WTC11 (cell line): ENCODE results near the gene PLXDC2. TPM values are rescaled to one million over a fixed set of nuclear protein-coding genes. Genes with fewer than 3 reads are reported as not detected.

ENCODE experiments used
- ATAC-seq: fragments of 200-7000 bp; cut with Tn5 transposase; 2 replicates; pipeline ENCODE4 v1.10.0; 2021; ENCODE audit warnings: mild to moderate bottlenecking, moderate library complexity
- CTCF ChIA-PET: fragments of 300-600 bp; sonication (Branson Sonifier 250); formaldehyde crosslinking; loops from one replicate; lab custom pipeline; 2021; ENCODE audit warnings: antibody characterized with exemption; lab: Charles Lee
- POLR2A ChIA-PET: fragments of 350-600 bp; sonication (Branson Sonifier 250); formaldehyde crosslinking; loops from one replicate; lab custom pipeline; 2021; ENCODE audit warnings: antibody characterized with exemption; lab: Charles Lee
- DNase-seq: peaks from one replicate; pipeline ENCODE4 v3.0.0; 2021; ENCODE audit warnings: low spot score
- H3K27ac Mint-ChIP-seq: 2 replicates; pipeline ENCODE4 v1.8.0; 2021; ENCODE audit warnings: mixed read lengths
- H3K27me3 Mint-ChIP-seq: 2 replicates; pipeline ENCODE4 v1.8.0; 2021; ENCODE audit warnings: low read depth, mild to moderate bottlenecking, moderate library complexity, mixed read lengths
- H3K36me3 Mint-ChIP-seq: 2 replicates; pipeline ENCODE4 v1.8.0; 2021; ENCODE audit warnings: mixed read lengths
- H3K4me1 Mint-ChIP-seq: 2 replicates; pipeline ENCODE4 v1.8.0; 2022; ENCODE audit warnings: mixed read lengths
- H3K4me3 Mint-ChIP-seq: 2 replicates; pipeline ENCODE4 v1.8.0; 2021; ENCODE audit warnings: mild to moderate bottlenecking, moderate library complexity, mixed read lengths
- H3K9me3 Mint-ChIP-seq: 2 replicates; pipeline ENCODE4 v1.8.0; 2021; ENCODE audit warnings: mixed read lengths
- AFF4 ChIP-seq: sonication (generic); formaldehyde crosslinking; IDR thresholded peaks from 2 replicates; pipeline ENCODE4 v1.8.1; 2023; ENCODE audit warnings: mild to moderate bottlenecking, missing genetic modification reagents, borderline replicate concordance
- CBFB ChIP-seq: sonication (generic); formaldehyde crosslinking; IDR thresholded peaks from 2 replicates; pipeline ENCODE4 v1.8.1; 2022; ENCODE audit warnings: mild to moderate bottlenecking, low read depth, missing genetic modification reagents
- CDX4 ChIP-seq: fragments of 250-450 bp; sonication (Bioruptor Pico); IDR thresholded peaks from 2 replicates; pipeline ENCODE4 v1.9.0; 2021; ENCODE audit warnings: moderate library complexity, mild to moderate bottlenecking, inconsistent platforms, borderline replicate concordance
- CTCF ChIP-seq: fragments of 200-600 bp; IDR thresholded peaks from 2 replicates; pipeline ENCODE4 v1.8.0; 2022; ENCODE audit warnings: antibody characterized with exemption
- E2F4 ChIP-seq: sonication (generic); formaldehyde crosslinking; IDR thresholded peaks from 2 replicates; pipeline ENCODE4 v1.8.1; 2022; ENCODE audit warnings: low read depth, mild to moderate bottlenecking, moderate library complexity, missing genetic modification reagents, borderline replicate concordance
- EMX1 ChIP-seq: fragments of 250-450 bp; sonication (Bioruptor Pico); IDR thresholded peaks from 2 replicates; pipeline ENCODE4 v1.8.0; 2021; ENCODE audit warnings: mild to moderate bottlenecking
- GRHL2 ChIP-seq: fragments of 250-450 bp; sonication (Bioruptor Pico); IDR thresholded peaks from 2 replicates; pipeline ENCODE4 v1.8.0; 2022; ENCODE audit warnings: mild to moderate bottlenecking, moderate library complexity; ENCODE audit not compliant: insufficient replicate concordance, severe bottlenecking
- HMGA2 ChIP-seq: fragments of 250-450 bp; sonication (Bioruptor Pico); IDR thresholded peaks from 2 replicates; pipeline ENCODE4 v1.4.0; 2021; ENCODE audit warnings: mild to moderate bottlenecking, moderate library complexity
- MXD4 ChIP-seq: fragments of 250-450 bp; sonication (Bioruptor Pico); IDR thresholded peaks from 2 replicates; pipeline ENCODE4 v1.8.0; 2021; ENCODE audit warnings: mild to moderate bottlenecking, moderate library complexity, borderline replicate concordance
- NFYB ChIP-seq: sonication (generic); formaldehyde crosslinking; conservative IDR thresholded peaks from 2 replicates; pipeline ENCODE4 v1.8.0; 2022; ENCODE audit warnings: low read depth, missing genetic modification reagents
- SMAD3 ChIP-seq: sonication (generic); formaldehyde crosslinking; IDR thresholded peaks from 2 replicates; pipeline ENCODE4 v1.8.0; 2022; ENCODE audit warnings: missing genetic modification reagents, mild to moderate bottlenecking, borderline replicate concordance
- TEAD4 ChIP-seq: sonication (generic); formaldehyde crosslinking; IDR thresholded peaks from 2 replicates; pipeline ENCODE4 v1.8.0; 2022; ENCODE audit warnings: mild to moderate bottlenecking, missing genetic modification reagents
- ZBTB43 ChIP-seq: sonication (generic); formaldehyde crosslinking; IDR thresholded peaks from 2 replicates; pipeline ENCODE4 v1.8.1; 2023; ENCODE audit warnings: mild to moderate bottlenecking, missing genetic modification reagents
- ZNF219 ChIP-seq: sonication (generic); formaldehyde crosslinking; IDR thresholded peaks from 2 replicates; pipeline ENCODE4 v1.8.0; 2023; ENCODE audit warnings: missing genetic modification reagents, mild to moderate bottlenecking, borderline replicate concordance
- ZNF317 ChIP-seq: sonication (generic); formaldehyde crosslinking; IDR thresholded peaks from 2 replicates; pipeline ENCODE4 v1.8.1; 2023; ENCODE audit warnings: low read depth, mild to moderate bottlenecking, moderate library complexity, missing genetic modification reagents, borderline replicate concordance
- ZNF396 ChIP-seq: fragments of 250-450 bp; sonication (Bioruptor Pico); IDR thresholded peaks from 2 replicates; pipeline ENCODE4 v1.8.0; 2021; ENCODE audit warnings: mild to moderate bottlenecking, moderate library complexity, borderline replicate concordance
- ZNF532 ChIP-seq: fragments of 250-450 bp; sonication (Bioruptor Pico); IDR thresholded peaks from 2 replicates; pipeline ENCODE4 v1.9.0; 2021; ENCODE audit warnings: mild to moderate bottlenecking, borderline replicate concordance
- total RNA-seq: library from RNA; stranded (reverse); gene quantifications from 3 replicates; pipeline ENCODE4 v1.2.3, GENCODE V29; 2021

Gene PLXDC2
- total RNA-seq, 1 experiment from 2014 or later: 31.7 TPM

- no peak for TF ChIP-seq CTCF
- TF ChIP-seq E2F4 (CRISPR knock-in tag): no peak
- TF ChIP-seq TEAD4: no peak
- no peak for TF ChIP-seq EMX1 (CRISPR knock-in tag)
- no peak for TF ChIP-seq CDX4
- TF ChIP-seq NFYB (CRISPR knock-in tag): no peak
- TF ChIP-seq, all 79 proteins: peak for 0
- Mint-ChIP-seq H3K4me1 (peaks cover 8% of the 10 kb centered on the region), H3K4me3 (no peak overlapping the region), H3K9me3 (peaks cover 11% of the 10 kb centered on the region), H3K27ac (no peak overlapping the region), H3K27me3 (no peaks in the 10 kb centered on the region), H3K36me3 (0 out of 2 replicates have a peak, but pooled peaks cover 2% of the 10 kb centered on the region)
- ATAC-seq (no peak), DNase-seq (no peak)
- ChIA-PET CTCF (no interaction called here), POLR2A (no interaction called here)
Measured at GRCh38 chr10:19777806-19778205, 38.4 kb upstream of the PLXDC2 start.

GRCh38 chr10:19778996-19779395, 37.2 kb upstream of the PLXDC2 start:
- CTCF ChIA-PET: no interaction called here
- H3K27ac Mint-ChIP-seq: no peak overlapping the region
- H3K27me3 Mint-ChIP-seq: no peaks in the 10 kb centered on the region
- peaks cover 12% of the 10 kb centered on the region for H3K4me1 Mint-ChIP-seq
- peaks cover 11% of the 10 kb centered on the region for H3K9me3 Mint-ChIP-seq
- no peak overlapping the region for H3K4me3 Mint-ChIP-seq
- 0 out of 2 replicates have a peak, but pooled peaks cover 2% of the 10 kb centered on the region for H3K36me3 Mint-ChIP-seq
- DNase-seq: no peak
- POLR2A ChIA-PET: no interaction called here
- TF ChIP-seq HMGA2 (no peak), ZNF219 (no peak), ZNF396 (CRISPR knock-in tag) (no peak), ZNF532 (no peak), ZNF317 (CRISPR knock-in tag) (no peak), CBFB (CRISPR knock-in tag) (no peak)
- ATAC-seq: no peak

GRCh38 chr10:19782430-19783089, 33.7 kb upstream of the PLXDC2 start:
- H3K36me3 Mint-ChIP-seq: 0 out of 2 replicates have a peak, but pooled peaks cover 2% of the 10 kb centered on the region
- no peak overlapping the region for H3K27ac Mint-ChIP-seq
- no peak overlapping the region for H3K4me3 Mint-ChIP-seq
- DNase-seq: no peak
- ChIA-PET POLR2A (no interaction called here), CTCF (no interaction called here)
- peaks cover 32% of the 10 kb centered on the region for H3K4me1 Mint-ChIP-seq
- no peak for ATAC-seq
- H3K27me3 Mint-ChIP-seq: no peaks in the 10 kb centered on the region
- peaks cover 16% of the 10 kb centered on the region for H3K9me3 Mint-ChIP-seq
- TF ChIP-seq AFF4 (no peak), NFYB (CRISPR knock-in tag) (no peak), SMAD3 (CRISPR knock-in tag) (no peak), GRHL2 (CRISPR knock-in tag) (no peak), ZBTB43 (CRISPR knock-in tag) (no peak), MXD4 (CRISPR knock-in tag) (no peak)
